ENCODE data around the gene FAM228A. TPM values are rescaled to one million over a fixed set of nuclear protein-coding genes. Genes with fewer than 3 reads are reported as not detected.

The FAM228A gene
- total RNA-seq, 2 donors from 2014 or later = 0.21 TPM; not detected in 1

GRCh38 chr2:24203029-24203786 is 28.4 kb downstream of the FAM228A start:
- DNase-seq (ENCODE audit: low spot score) (no peak), ATAC-seq (no peak)
- Mint-ChIP-seq H3K4me1 (ENCODE audit: low read depth in 2 of 2) (no peaks in the 10 kb centered on the region), H3K27ac (no peak overlapping the region), H3K9me3 (no peaks in the 10 kb centered on the region), H3K36me3 (peaks cover 5% of the 10 kb centered on the region), H3K4me3 (no peak overlapping the region), H3K27me3 (no peaks in the 10 kb centered on the region)

GRCh38 chr2:24203787-24204150 is 28.9 kb downstream of the FAM228A start:
- Mint-ChIP-seq H3K27me3 (no peaks in the 10 kb centered on the region), H3K4me3 (no peak overlapping the region), H3K36me3 (peaks cover 9% of the 10 kb centered on the region), H3K27ac (no peak overlapping the region), H3K4me1 (ENCODE audit: low read depth in 2 of 2) (no peaks in the 10 kb centered on the region), H3K9me3 (no peaks in the 10 kb centered on the region)
- ATAC-seq (no peak), DNase-seq (ENCODE audit: low spot score) (no peak)

GRCh38 chr2:24204505-24204904 is 29.7 kb downstream of the FAM228A start:
- no peaks in the 10 kb centered on the region for H3K27me3 Mint-ChIP-seq
- H3K4me1 Mint-ChIP-seq (ENCODE audit: low read depth in 2 of 2) = no peaks in the 10 kb centered on the region
- H3K9me3 Mint-ChIP-seq = no peaks in the 10 kb centered on the region
- H3K36me3 Mint-ChIP-seq = peaks cover 14% of the 10 kb centered on the region
- ATAC-seq (no peak), DNase-seq (ENCODE audit: low spot score) (no peak)
- no peak overlapping the region for H3K4me3 Mint-ChIP-seq
- no peak overlapping the region for H3K27ac Mint-ChIP-seq

- DNase-seq (ENCODE audit: low spot score) (no peak), ATAC-seq (no peak)
- Mint-ChIP-seq H3K9me3 (no peaks in the 10 kb centered on the region), H3K4me1 (ENCODE audit: low read depth in 2 of 2) (no peaks in the 10 kb centered on the region), H3K4me3 (no peak overlapping the region), H3K27me3 (no peaks in the 10 kb centered on the region), H3K27ac (no peak overlapping the region), H3K36me3 (peaks cover 14% of the 10 kb centered on the region)
Observed at GRCh38 chr2:24205131-24205530, 30.3 kb downstream of the FAM228A start.

- DNase-seq (ENCODE audit: low spot score) (no peak), ATAC-seq (no peak)
- peaks cover 18% of the 10 kb centered on the region for H3K36me3 Mint-ChIP-seq
- no peaks in the 10 kb centered on the region for H3K9me3 Mint-ChIP-seq
- no peaks in the 10 kb centered on the region for H3K27me3 Mint-ChIP-seq
- peak overlapping the region in 1 of 2 donors; percentile 32 for H3K27ac Mint-ChIP-seq
- H3K4me1 Mint-ChIP-seq (ENCODE audit: low read depth in 2 of 2) = no peaks in the 10 kb centered on the region
- H3K4me3 Mint-ChIP-seq = no peak overlapping the region
Observed at GRCh38 chr2:24206242-24206641, 31.4 kb downstream of the FAM228A start.

- no peaks in the 10 kb centered on the region for H3K27me3 Mint-ChIP-seq
- DNase-seq (ENCODE audit: low spot score) (no peak), ATAC-seq (no peak)
- H3K27ac Mint-ChIP-seq = peak overlapping the region in 1 of 2 donors; percentile 32
- H3K4me3 Mint-ChIP-seq = no peak overlapping the region
- H3K9me3 Mint-ChIP-seq = no peaks in the 10 kb centered on the region
- H3K36me3 Mint-ChIP-seq = peaks cover 19% of the 10 kb centered on the region
- H3K4me1 Mint-ChIP-seq (ENCODE audit: low read depth in 2 of 2) = no peaks in the 10 kb centered on the region
Observed at GRCh38 chr2:24206714-24207113, 31.9 kb downstream of the FAM228A start.

- H3K9me3 Mint-ChIP-seq = no peaks in the 10 kb centered on the region
- DNase-seq (ENCODE audit: low spot score) = no peak
- peaks cover 19% of the 10 kb centered on the region for H3K36me3 Mint-ChIP-seq
- no peaks in the 10 kb centered on the region for H3K27me3 Mint-ChIP-seq
- H3K4me1 Mint-ChIP-seq (ENCODE audit: low read depth in 2 of 2) = no peaks in the 10 kb centered on the region
- no peak overlapping the region for H3K27ac Mint-ChIP-seq
- H3K4me3 Mint-ChIP-seq = no peak overlapping the region
- no peak for ATAC-seq
Observed at GRCh38 chr2:24207359-24207758, 32.5 kb downstream of the FAM228A start.

GRCh38 chr2:24208490-24208889 is 33.6 kb downstream of the FAM228A start:
- Mint-ChIP-seq H3K27ac (no peak overlapping the region), H3K36me3 (peaks cover 25% of the 10 kb centered on the region), H3K4me1 (ENCODE audit: low read depth in 2 of 2) (no peaks in the 10 kb centered on the region), H3K4me3 (no peak overlapping the region), H3K9me3 (no peaks in the 10 kb centered on the region), H3K27me3 (no peaks in the 10 kb centered on the region)
- DNase-seq (ENCODE audit: low spot score) = no peak
- no peak for ATAC-seq

GRCh38 chr2:24209389-24210105 is 34.7 kb downstream of the FAM228A start:
- Mint-ChIP-seq H3K9me3 (no peaks in the 10 kb centered on the region), H3K27ac (no peak overlapping the region), H3K27me3 (no peaks in the 10 kb centered on the region), H3K4me1 (ENCODE audit: low read depth in 2 of 2) (peaks cover 0 to 1% of the 10 kb centered on the region in 2 donors), H3K36me3 (peaks cover 27% of the 10 kb centered on the region), H3K4me3 (no peak overlapping the region)
- ATAC-seq = no peak
- DNase-seq (ENCODE audit: low spot score) = no peak

- ATAC-seq = no peak
- H3K4me3 Mint-ChIP-seq = no peak overlapping the region
- H3K4me1 Mint-ChIP-seq (ENCODE audit: low read depth in 2 of 2) = peaks cover 0 to 7% of the 10 kb centered on the region in 2 donors
- peaks cover 27% of the 10 kb centered on the region for H3K36me3 Mint-ChIP-seq
- DNase-seq (ENCODE audit: low spot score) = no peak
- H3K9me3 Mint-ChIP-seq = no peaks in the 10 kb centered on the region
- no peaks in the 10 kb centered on the region for H3K27me3 Mint-ChIP-seq
- H3K27ac Mint-ChIP-seq = no peak overlapping the region
Observed at GRCh38 chr2:24210106-24210455, 35.2 kb downstream of the FAM228A start.

- Mint-ChIP-seq H3K4me1 (ENCODE audit: low read depth in 2 of 2) (peaks cover 0 to 8% of the 10 kb centered on the region in 2 donors), H3K27ac (no peak overlapping the region), H3K36me3 (peaks cover 26% of the 10 kb centered on the region), H3K27me3 (no peaks in the 10 kb centered on the region), H3K4me3 (no peak overlapping the region), H3K9me3 (no peaks in the 10 kb centered on the region)
- ATAC-seq (no peak), DNase-seq (ENCODE audit: low spot score) (no peak)
Observed at GRCh38 chr2:24210723-24211122, 35.9 kb downstream of the FAM228A start.

- no peak for ATAC-seq
- H3K27me3 Mint-ChIP-seq = no peaks in the 10 kb centered on the region
- peaks cover 22% of the 10 kb centered on the region for H3K36me3 Mint-ChIP-seq
- no peak for DNase-seq (ENCODE audit: low spot score)
- no peak overlapping the region for H3K27ac Mint-ChIP-seq
- H3K9me3 Mint-ChIP-seq = no peaks in the 10 kb centered on the region
- H3K4me1 Mint-ChIP-seq (ENCODE audit: low read depth in 2 of 2) = peaks cover 0 to 8% of the 10 kb centered on the region in 2 donors
- H3K4me3 Mint-ChIP-seq = no peak overlapping the region
Observed at GRCh38 chr2:24211408-24211807, 36.6 kb downstream of the FAM228A start.

- H3K36me3 Mint-ChIP-seq = peaks cover 13% of the 10 kb centered on the region
- peaks cover 0 to 8% of the 10 kb centered on the region in 2 donors for H3K4me1 Mint-ChIP-seq (ENCODE audit: low read depth in 2 of 2)
- H3K27ac Mint-ChIP-seq = no peak overlapping the region
Observed at GRCh38 chr2:24214880-24215279, 40.0 kb downstream of the FAM228A start.

GRCh38 chr2:24220554-24221291 is 45.9 kb downstream of the FAM228A start:
- H3K4me1 Mint-ChIP-seq (ENCODE audit: low read depth in 2 of 2) = no peaks in the 10 kb centered on the region
- DNase-seq (ENCODE audit: low spot score) = no peak

More at GRCh38 chr2:24214880-24215279, 40.0 kb downstream of the FAM228A start:
- peak in 1 of 2 donors; percentile 75 for ATAC-seq
- Mint-ChIP-seq H3K27me3 (no peaks in the 10 kb centered on the region), H3K4me3 (no peak overlapping the region), H3K9me3 (no peaks in the 10 kb centered on the region)
- DNase-seq (ENCODE audit: low spot score) = no peak

More at GRCh38 chr2:24220554-24221291, 45.9 kb downstream of the FAM228A start:
- no peaks in the 10 kb centered on the region for H3K36me3 Mint-ChIP-seq
- no peak overlapping the region for H3K4me3 Mint-ChIP-seq
- H3K27me3 Mint-ChIP-seq = no peaks in the 10 kb centered on the region
- no peak for ATAC-seq
- H3K27ac Mint-ChIP-seq = no peak overlapping the region
- H3K9me3 Mint-ChIP-seq = no peaks in the 10 kb centered on the region

Data from natural killer cell treated with Interleukin-12 subunit alpha and Interleukin-12 subunit beta and Interleukin-15 and Interleukin-18, amount 100 ng/mL, for 72 hours (primary cell).